ENCODE results near the gene STXBP3. TPM values are rescaled to one million over a fixed set of nuclear protein-coding genes. Genes with fewer than 3 reads are reported as not detected.

The STXBP3 gene
- total and polyA plus RNA-seq, 2 of the 13 experiments (the other 11 are each of a cell fraction or from before 2014, with no cell fraction given): 13.0 to 20.8 TPM

DNA sequence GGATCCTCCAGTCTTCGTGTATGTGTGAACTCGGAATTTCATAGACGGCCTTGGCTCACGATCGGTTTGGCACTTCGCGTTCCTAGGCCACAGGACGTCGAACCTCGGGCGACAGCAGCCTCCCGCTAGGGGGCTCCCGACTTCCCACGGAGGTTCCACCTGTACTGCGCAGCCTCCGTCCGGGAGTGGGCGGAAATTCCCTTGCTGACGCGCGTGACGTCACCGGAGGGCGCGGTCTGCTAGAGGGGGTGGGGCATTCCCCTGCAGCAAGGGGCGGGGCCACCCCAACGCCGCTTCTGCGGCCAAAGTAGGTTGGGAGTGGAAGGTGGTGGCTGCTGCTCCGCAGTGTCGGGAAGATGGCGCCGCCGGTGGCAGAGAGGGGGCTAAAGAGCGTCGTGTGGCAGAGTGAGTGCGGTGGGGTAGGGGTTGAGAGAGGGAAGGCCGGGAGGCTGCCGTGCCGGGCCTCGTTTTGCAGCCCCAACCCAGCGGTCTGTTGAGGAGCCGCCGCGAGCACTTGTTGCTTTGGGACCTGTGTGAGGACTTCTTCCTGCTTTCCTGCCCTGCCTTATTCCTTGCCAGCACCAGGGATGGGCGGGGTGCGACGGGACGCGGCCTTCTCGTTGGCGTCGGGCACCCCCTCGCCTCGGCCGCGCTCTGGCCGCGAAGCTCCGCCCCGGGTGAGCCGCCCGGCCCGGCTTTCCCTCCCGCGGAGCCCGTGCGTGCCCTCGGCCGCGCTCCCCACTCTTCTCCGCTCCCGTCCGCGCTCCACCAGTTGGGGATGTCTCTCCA, at the start of gene STXBP3 (continued):
- TF ChIP-seq ZBTB44 (CRISPR knock-in tag; IDR thresholded peaks at IDR 0.05): peak; percentile 48; the same call in 1 of the 2 replicates
- peak; percentile 23; the same call in 1 of the 2 replicates for TF ChIP-seq NFYC (CRISPR knock-in tag; IDR thresholded peaks at IDR 0.05)
- TF ChIP-seq, protein P1, sequence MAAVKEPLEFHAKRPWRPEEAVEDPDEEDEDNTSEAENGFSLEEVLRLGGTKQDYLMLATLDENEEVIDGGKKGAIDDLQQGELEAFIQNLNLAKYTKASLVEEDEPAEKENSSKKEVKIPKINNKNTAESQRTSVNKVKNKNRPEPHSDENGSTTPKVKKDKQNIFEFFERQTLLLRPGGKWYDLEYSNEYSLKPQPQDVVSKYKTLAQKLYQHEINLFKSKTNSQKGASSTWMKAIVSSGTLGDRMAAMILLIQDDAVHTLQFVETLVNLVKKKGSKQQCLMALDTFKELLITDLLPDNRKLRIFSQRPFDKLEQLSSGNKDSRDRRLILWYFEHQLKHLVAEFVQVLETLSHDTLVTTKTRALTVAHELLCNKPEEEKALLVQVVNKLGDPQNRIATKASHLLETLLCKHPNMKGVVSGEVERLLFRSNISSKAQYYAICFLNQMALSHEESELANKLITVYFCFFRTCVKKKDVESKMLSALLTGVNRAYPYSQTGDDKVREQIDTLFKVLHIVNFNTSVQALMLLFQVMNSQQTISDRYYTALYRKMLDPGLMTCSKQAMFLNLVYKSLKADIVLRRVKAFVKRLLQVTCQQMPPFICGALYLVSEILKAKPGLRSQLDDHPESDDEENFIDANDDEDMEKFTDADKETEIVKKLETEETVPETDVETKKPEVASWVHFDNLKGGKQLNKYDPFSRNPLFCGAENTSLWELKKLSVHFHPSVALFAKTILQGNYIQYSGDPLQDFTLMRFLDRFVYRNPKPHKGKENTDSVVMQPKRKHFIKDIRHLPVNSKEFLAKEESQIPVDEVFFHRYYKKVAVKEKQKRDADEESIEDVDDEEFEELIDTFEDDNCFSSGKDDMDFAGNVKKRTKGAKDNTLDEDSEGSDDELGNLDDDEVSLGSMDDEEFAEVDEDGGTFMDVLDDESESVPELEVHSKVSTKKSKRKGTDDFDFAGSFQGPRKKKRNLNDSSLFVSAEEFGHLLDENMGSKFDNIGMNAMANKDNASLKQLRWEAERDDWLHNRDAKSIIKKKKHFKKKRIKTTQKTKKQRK (IDR thresholded peaks at IDR 0.05; ENCODE audit: low read length): no peak
- TF ChIP-seq ZNF687 (CRISPR knock-in tag; IDR thresholded peaks at IDR 0.05): peak; percentile 91
- peak; percentile 71; the same call in 1 of the 2 replicates for TF ChIP-seq GLI4 (CRISPR knock-in tag; IDR thresholded peaks at IDR 0.05; ENCODE audit: borderline replicate concordance)
- 0 out of 2 replicates have a peak, but pooled peaks have one; percentile 15 for TF ChIP-seq MLX (CRISPR knock-in tag; IDR thresholded peaks at IDR 0.05)
- TF ChIP-seq HDAC2 (CRISPR knock-in tag; IDR thresholded peaks at IDR 0.05): no peak; the same call in none of the 2 replicates
- no peak for TF ChIP-seq ZNF207 (IDR thresholded peaks at IDR 0.05; ENCODE audit: borderline replicate concordance)
- TF ChIP-seq SRSF1 (optimal IDR thresholded peaks at IDR 0.05; ENCODE audit: low read depth, low read length): peak; percentile 60
- no peak for TF ChIP-seq SNAI1 (CRISPR knock-in tag; IDR thresholded peaks at IDR 0.05; ENCODE audit: borderline replicate concordance)
- peak; percentile 97 for TF ChIP-seq HOMEZ (CRISPR knock-in tag; IDR thresholded peaks at IDR 0.05; ENCODE audit: low read depth)
- TF ChIP-seq, protein P2, sequence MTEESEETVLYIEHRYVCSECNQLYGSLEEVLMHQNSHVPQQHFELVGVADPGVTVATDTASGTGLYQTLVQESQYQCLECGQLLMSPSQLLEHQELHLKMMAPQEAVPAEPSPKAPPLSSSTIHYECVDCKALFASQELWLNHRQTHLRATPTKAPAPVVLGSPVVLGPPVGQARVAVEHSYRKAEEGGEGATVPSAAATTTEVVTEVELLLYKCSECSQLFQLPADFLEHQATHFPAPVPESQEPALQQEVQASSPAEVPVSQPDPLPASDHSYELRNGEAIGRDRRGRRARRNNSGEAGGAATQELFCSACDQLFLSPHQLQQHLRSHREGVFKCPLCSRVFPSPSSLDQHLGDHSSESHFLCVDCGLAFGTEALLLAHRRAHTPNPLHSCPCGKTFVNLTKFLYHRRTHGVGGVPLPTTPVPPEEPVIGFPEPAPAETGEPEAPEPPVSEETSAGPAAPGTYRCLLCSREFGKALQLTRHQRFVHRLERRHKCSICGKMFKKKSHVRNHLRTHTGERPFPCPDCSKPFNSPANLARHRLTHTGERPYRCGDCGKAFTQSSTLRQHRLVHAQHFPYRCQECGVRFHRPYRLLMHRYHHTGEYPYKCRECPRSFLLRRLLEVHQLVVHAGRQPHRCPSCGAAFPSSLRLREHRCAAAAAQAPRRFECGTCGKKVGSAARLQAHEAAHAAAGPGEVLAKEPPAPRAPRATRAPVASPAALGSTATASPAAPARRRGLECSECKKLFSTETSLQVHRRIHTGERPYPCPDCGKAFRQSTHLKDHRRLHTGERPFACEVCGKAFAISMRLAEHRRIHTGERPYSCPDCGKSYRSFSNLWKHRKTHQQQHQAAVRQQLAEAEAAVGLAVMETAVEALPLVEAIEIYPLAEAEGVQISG (CRISPR knock-in tag; IDR thresholded peaks at IDR 0.05): peak; percentile 79
- TF ChIP-seq ZFP1 (CRISPR knock-in tag; IDR thresholded peaks at IDR 0.05): peak; percentile 80; the same call in 1 of the 2 replicates
